ENCODE measurements around the gene SOX18.

DNA sequence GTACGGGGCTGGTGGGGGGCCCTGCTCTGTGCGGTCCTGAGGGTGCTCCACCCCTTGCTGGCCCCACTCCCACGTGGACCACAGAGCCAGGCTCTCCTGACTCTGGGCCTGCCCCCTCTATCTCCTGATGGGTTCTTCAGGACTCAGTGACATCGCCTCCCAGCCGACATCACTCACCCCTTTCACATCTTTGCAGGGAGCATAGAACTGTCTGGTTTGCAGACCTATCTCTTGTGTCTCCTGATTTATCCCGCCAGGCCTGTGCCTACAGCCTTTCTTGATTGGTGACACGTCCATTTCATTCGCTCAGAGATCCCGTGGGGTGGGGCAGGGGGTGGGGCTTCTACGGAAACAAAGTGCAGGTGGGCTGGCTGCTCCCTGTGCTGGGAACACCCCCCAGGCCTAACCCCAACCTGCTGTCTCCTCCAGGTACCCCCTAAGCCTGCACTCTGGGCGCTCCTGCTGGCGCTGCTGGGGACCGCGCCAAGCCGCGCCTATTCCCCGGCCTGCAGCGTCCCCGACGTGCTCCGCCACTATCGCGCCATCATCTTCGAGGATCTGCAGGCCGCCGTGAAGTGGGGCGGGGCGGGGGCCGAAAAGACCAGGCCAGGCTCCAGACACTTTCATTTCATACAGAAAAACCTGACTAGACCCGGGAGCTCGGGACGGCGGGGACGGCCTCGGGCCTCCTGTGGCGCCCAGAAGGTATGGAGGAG, 11.8 kb downstream of the SOX18 start:
- TF ChIP-seq, protein P1, sequence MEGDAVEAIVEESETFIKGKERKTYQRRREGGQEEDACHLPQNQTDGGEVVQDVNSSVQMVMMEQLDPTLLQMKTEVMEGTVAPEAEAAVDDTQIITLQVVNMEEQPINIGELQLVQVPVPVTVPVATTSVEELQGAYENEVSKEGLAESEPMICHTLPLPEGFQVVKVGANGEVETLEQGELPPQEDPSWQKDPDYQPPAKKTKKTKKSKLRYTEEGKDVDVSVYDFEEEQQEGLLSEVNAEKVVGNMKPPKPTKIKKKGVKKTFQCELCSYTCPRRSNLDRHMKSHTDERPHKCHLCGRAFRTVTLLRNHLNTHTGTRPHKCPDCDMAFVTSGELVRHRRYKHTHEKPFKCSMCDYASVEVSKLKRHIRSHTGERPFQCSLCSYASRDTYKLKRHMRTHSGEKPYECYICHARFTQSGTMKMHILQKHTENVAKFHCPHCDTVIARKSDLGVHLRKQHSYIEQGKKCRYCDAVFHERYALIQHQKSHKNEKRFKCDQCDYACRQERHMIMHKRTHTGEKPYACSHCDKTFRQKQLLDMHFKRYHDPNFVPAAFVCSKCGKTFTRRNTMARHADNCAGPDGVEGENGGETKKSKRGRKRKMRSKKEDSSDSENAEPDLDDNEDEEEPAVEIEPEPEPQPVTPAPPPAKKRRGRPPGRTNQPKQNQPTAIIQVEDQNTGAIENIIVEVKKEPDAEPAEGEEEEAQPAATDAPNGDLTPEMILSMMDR (conservative IDR thresholded peaks at IDR 0.05; ENCODE audit: low read depth, low read length) = no peak
- TF ChIP-seq EZH2 (IDR thresholded peaks at IDR 0.05; ENCODE audit: borderline replicate concordance, low read depth, low read length, poor library complexity, severe bottlenecking) = peak; percentile 8
